ENCODE results near the gene SERPINA5.

DNA sequence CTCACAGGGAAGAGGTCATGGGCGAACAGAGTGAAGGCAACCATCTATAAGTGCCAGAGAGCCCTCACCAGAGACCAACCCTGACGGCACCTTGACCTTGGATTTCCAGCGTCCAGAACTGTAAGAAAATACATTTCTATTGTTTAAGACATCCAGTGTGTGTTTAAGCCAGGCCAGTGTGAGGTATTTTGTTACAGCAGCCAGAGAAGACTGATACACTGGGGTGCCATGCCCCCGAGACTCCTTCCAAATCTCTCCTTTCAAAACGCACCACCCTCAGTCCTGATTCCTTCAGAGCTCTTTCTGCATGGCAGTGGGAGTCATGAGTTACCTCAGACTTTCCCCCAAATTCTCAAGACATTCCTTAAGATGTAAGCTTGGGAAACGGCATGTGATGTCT is 2.5 kb upstream of the SERPINA5 start:
- TF ChIP-seq EZH2 (IDR thresholded peaks at IDR 0.05; ENCODE audit: borderline replicate concordance, low read length), result no peak
- TF ChIP-seq, protein P1, sequence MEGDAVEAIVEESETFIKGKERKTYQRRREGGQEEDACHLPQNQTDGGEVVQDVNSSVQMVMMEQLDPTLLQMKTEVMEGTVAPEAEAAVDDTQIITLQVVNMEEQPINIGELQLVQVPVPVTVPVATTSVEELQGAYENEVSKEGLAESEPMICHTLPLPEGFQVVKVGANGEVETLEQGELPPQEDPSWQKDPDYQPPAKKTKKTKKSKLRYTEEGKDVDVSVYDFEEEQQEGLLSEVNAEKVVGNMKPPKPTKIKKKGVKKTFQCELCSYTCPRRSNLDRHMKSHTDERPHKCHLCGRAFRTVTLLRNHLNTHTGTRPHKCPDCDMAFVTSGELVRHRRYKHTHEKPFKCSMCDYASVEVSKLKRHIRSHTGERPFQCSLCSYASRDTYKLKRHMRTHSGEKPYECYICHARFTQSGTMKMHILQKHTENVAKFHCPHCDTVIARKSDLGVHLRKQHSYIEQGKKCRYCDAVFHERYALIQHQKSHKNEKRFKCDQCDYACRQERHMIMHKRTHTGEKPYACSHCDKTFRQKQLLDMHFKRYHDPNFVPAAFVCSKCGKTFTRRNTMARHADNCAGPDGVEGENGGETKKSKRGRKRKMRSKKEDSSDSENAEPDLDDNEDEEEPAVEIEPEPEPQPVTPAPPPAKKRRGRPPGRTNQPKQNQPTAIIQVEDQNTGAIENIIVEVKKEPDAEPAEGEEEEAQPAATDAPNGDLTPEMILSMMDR (conservative IDR thresholded peaks at IDR 0.05 in 1 of 2, IDR thresholded peaks at IDR 0.05 in 1 of 2; ENCODE audit: extremely low read depth in 1 of 2, insufficient read depth in 1 of 2, low read depth in 1 of 2, low read length in 2 of 2), result no peak

Data from mammary epithelial cell (primary cell).